Mesenchymal stem cell (in vitro differentiated cells and primary cell): Measurements from ENCODE around the gene YBX3.
A peak's percentile ranks its signal among the peaks of the same experiment; 100 is the strongest.
"Not testable (repeated sequence)": the region's sequence is repeated elsewhere in the genome, so short reads cannot be mapped to it uniquely, and the experiment has no call there.

ENCODE experiments used
- DNase-seq: peaks from one replicate; pipeline ENCODE4 v3.0.0-alpha.2; 2013
- H2AFZ ChIP-seq: one replicate; pipeline ENCODE4 v1.6.1; 2013; ENCODE audit warnings: low read depth, mild to moderate bottlenecking, control low read depth, inconsistent platforms, low read length, moderate library complexity
- H2AK5ac ChIP-seq: 2 replicates; pipeline ENCODE4 v1.6.1; 2013; ENCODE audit warnings: low read length, moderate library complexity, mild to moderate bottlenecking, inconsistent platforms; ENCODE audit not compliant: severe bottlenecking
- H2BK120ac ChIP-seq: one replicate; pipeline ENCODE4 v1.6.1; 2013; ENCODE audit warnings: low read depth, mild to moderate bottlenecking, inconsistent platforms, low read length, moderate library complexity
- H2BK12ac ChIP-seq, 2 experiments: one replicate each; pipeline ENCODE4 v1.6.1; 2013; ENCODE audit warnings: inconsistent platforms in 2 of 2, low read length in 2 of 2, mild to moderate bottlenecking in 2 of 2, moderate library complexity in 2 of 2, control low read depth in 1 of 2
- H2BK15ac ChIP-seq: one replicate; pipeline ENCODE4 v1.6.1; 2013; ENCODE audit warnings: mild to moderate bottlenecking, low read depth, inconsistent platforms; ENCODE audit not compliant: poor library complexity, severe bottlenecking
- H2BK5ac ChIP-seq: 2 replicates; pipeline ENCODE4 v1.6.1; 2013; ENCODE audit warnings: low read depth, mild to moderate bottlenecking, low read length, control low read depth, inconsistent platforms; ENCODE audit not compliant: poor library complexity, severe bottlenecking
- H3K14ac ChIP-seq, 2 experiments: one replicate each; pipeline ENCODE4 v1.6.1; 2013; ENCODE audit warnings: inconsistent platforms in 2 of 2, low read length in 2 of 2, control low read depth in 1 of 2, mild to moderate bottlenecking in 1 of 2, moderate library complexity in 1 of 2
- H3K18ac ChIP-seq, 2 experiments: one replicate each; pipeline ENCODE4 v1.6.1; 2013; ENCODE audit warnings: inconsistent platforms in 2 of 2, low read length in 2 of 2, control low read depth in 1 of 2, low read depth in 1 of 2, mild to moderate bottlenecking in 1 of 2
- H3K23ac ChIP-seq, 2 experiments: one replicate each; pipeline ENCODE4 v1.6.1; 2013; ENCODE audit warnings: inconsistent platforms in 2 of 2, low read length in 2 of 2, mild to moderate bottlenecking in 2 of 2, moderate library complexity in 2 of 2, control low read depth in 1 of 2
- H3K27ac ChIP-seq: 2 replicates; pipeline ENCODE4 v1.5.1; 2013; ENCODE audit warnings: mild to moderate bottlenecking, moderate library complexity, low read length, control low read depth, inconsistent platforms; ENCODE audit not compliant: poor library complexity, severe bottlenecking
- H3K27me3 ChIP-seq, 2 experiments: 2 replicates each; pipeline versions ENCODE4 v1.6.1 to v1.7.0; 2013; ENCODE audit warnings: low read length in 2 of 2, mild to moderate bottlenecking in 2 of 2, moderate library complexity in 2 of 2, control low read depth in 1 of 2, inconsistent platforms in 1 of 2; ENCODE audit not compliant: control insufficient read depth in 1 of 2, insufficient read depth in 1 of 2
- H3K36me3 ChIP-seq, 2 experiments: 2 replicates each; pipeline versions ENCODE4 v1.6.1 to v1.7.0; 2013; ENCODE audit warnings: low read length in 2 of 2, control low read depth in 1 of 2, inconsistent platforms in 1 of 2, low read depth in 1 of 2, mild to moderate bottlenecking in 1 of 2; ENCODE audit not compliant: insufficient read depth in 2 of 2, control insufficient read depth in 1 of 2
- H3K4ac ChIP-seq, 2 experiments: one replicate each; pipeline ENCODE4 v1.6.1; 2013; ENCODE audit warnings: inconsistent platforms in 2 of 2, low read length in 2 of 2, mild to moderate bottlenecking in 2 of 2, moderate library complexity in 2 of 2, control low read depth in 1 of 2, low read depth in 1 of 2
- H3K4me1 ChIP-seq: 2 replicates; pipeline ENCODE4 v1.6.1; 2013; ENCODE audit warnings: low read depth, low read length, control low read depth; ENCODE audit not compliant: control insufficient read depth, insufficient read depth
- H3K4me2 ChIP-seq: 2 replicates; pipeline ENCODE4 v1.6.1; 2013; ENCODE audit warnings: low read length, mild to moderate bottlenecking, inconsistent platforms; ENCODE audit not compliant: poor library complexity, severe bottlenecking
- H3K4me3 ChIP-seq, 2 experiments: 2 replicates each; pipeline versions ENCODE4 v1.5.1 to v1.7.0; 2013; ENCODE audit warnings: low read length in 2 of 2, mild to moderate bottlenecking in 2 of 2, control low read depth in 1 of 2, low read depth in 1 of 2; ENCODE audit not compliant: insufficient read depth in 1 of 2
- H3K79me1 ChIP-seq: replicated peaks from 2 replicates; pipeline ENCODE4 v1.6.1; 2013; ENCODE audit warnings: mild to moderate bottlenecking, control low read depth, low read length, inconsistent platforms; ENCODE audit not compliant: poor library complexity, severe bottlenecking
- H3K9ac ChIP-seq: 2 replicates; pipeline ENCODE4 v1.7.0; 2013; ENCODE audit warnings: mild to moderate bottlenecking, low read length, moderate library complexity
- H3K9me3 ChIP-seq: 2 replicates; pipeline ENCODE4 v1.7.0; 2013; ENCODE audit warnings: mild to moderate bottlenecking, low read length; ENCODE audit not compliant: control insufficient read depth
- H4K8ac ChIP-seq: one replicate; pipeline ENCODE4 v1.6.1; 2013; ENCODE audit warnings: inconsistent platforms, mild to moderate bottlenecking, low read length, moderate library complexity
- H4K91ac ChIP-seq: one replicate; pipeline ENCODE4 v1.6.1; 2013; ENCODE audit warnings: mild to moderate bottlenecking, low read length, inconsistent platforms
- WGBS: methylation state at CpG from one replicate; pipeline ENCODE4 v1.1.7; 2013; ENCODE audit warnings: mixed read lengths; 5-methylcytosine and 5-hydroxymethylcytosine counted together

Gene YBX3

GRCh38 chr12:10743420-10743819, 20.3 kb upstream of the YBX3 start:
- not testable (repeated sequence) for H3K36me3 ChIP-seq, H3K23ac ChIP-seq, DNase-seq, H3K4me2 ChIP-seq, H3K9me3 ChIP-seq, H3K79me1 ChIP-seq, H3K4ac ChIP-seq, H2AFZ ChIP-seq, H2BK12ac ChIP-seq, H3K9ac ChIP-seq, H2AK5ac ChIP-seq, H2BK15ac ChIP-seq, H3K14ac ChIP-seq, H4K8ac ChIP-seq, H3K4me3 ChIP-seq, H2BK120ac ChIP-seq, H3K27ac ChIP-seq, H3K18ac ChIP-seq, H3K4me1 ChIP-seq, H3K27me3 ChIP-seq, H4K91ac ChIP-seq, H2BK5ac ChIP-seq
- WGBS = 70% methylated on average over 4 of the region's 6 CpGs

- H3K14ac ChIP-seq = no peak overlapping the region
- H3K9me3 ChIP-seq = no peaks in the 10 kb centered on the region
- no peak overlapping the region for H3K23ac ChIP-seq
- H3K4me1 ChIP-seq = peaks cover 1% of the 10 kb centered on the region
- no peak overlapping the region for H3K4ac ChIP-seq
- H3K4me3 ChIP-seq = no peak overlapping the region
- no peaks in the 10 kb centered on the region for H3K36me3 ChIP-seq
- H3K79me1 ChIP-seq = no peaks in the 10 kb centered on the region
- H3K27me3 ChIP-seq = no peaks in the 10 kb centered on the region
- H3K9ac ChIP-seq = no peak overlapping the region
- no peak overlapping the region for H2BK120ac ChIP-seq
- no peak overlapping the region for H2BK5ac ChIP-seq
- no peak overlapping the region for H4K91ac ChIP-seq
- no peak overlapping the region for H2AK5ac ChIP-seq
- H4K8ac ChIP-seq = no peak overlapping the region
- DNase-seq = no peak
- no peak overlapping the region for H2BK15ac ChIP-seq
- no peak overlapping the region for H2AFZ ChIP-seq
- H2BK12ac ChIP-seq = no peak overlapping the region
- H3K27ac ChIP-seq = no peak overlapping the region
- H3K18ac ChIP-seq = no peak overlapping the region
- H3K4me2 ChIP-seq = no peak overlapping the region
Observed at GRCh38 chr12:10741845-10742244, 18.7 kb upstream of the YBX3 start.

GRCh38 chr12:10740182-10740581, 17.1 kb upstream of the YBX3 start:
- no peaks in the 10 kb centered on the region for H3K9me3 ChIP-seq
- H3K18ac ChIP-seq = no peak overlapping the region
- H2BK12ac ChIP-seq = no peak overlapping the region
- H3K79me1 ChIP-seq = no peaks in the 10 kb centered on the region
- peaks cover 1% of the 10 kb centered on the region for H3K4me1 ChIP-seq
- no peaks in the 10 kb centered on the region for H3K36me3 ChIP-seq
- H3K27me3 ChIP-seq = no peaks in the 10 kb centered on the region
- no peak overlapping the region for H2AK5ac ChIP-seq
- no peak overlapping the region for H3K4me2 ChIP-seq
- H3K14ac ChIP-seq = no peak overlapping the region
- no peak overlapping the region for H3K23ac ChIP-seq
- H4K8ac ChIP-seq = no peak overlapping the region
- H2BK120ac ChIP-seq = no peak overlapping the region
- no peak overlapping the region for H2AFZ ChIP-seq
- no peak overlapping the region for H3K9ac ChIP-seq
- no peak overlapping the region for H2BK5ac ChIP-seq
- DNase-seq = no peak
- no peak overlapping the region for H4K91ac ChIP-seq
- WGBS = 32% methylated on average over 1 of the region's 1 CpG
- H3K4ac ChIP-seq = no peak overlapping the region
- H3K4me3 ChIP-seq = no peak overlapping the region
- peak overlapping the region; percentile 40 for H2BK15ac ChIP-seq
- H3K27ac ChIP-seq = no peak overlapping the region

- no peaks in the 10 kb centered on the region for H3K36me3 ChIP-seq
- no peak overlapping the region for H4K8ac ChIP-seq
- H3K4ac ChIP-seq = no peak overlapping the region
- no peak overlapping the region for H3K9ac ChIP-seq
- H3K27ac ChIP-seq = no peak overlapping the region
- H2AK5ac ChIP-seq = no peak overlapping the region
- H2BK12ac ChIP-seq = no peak overlapping the region
- peaks cover 0 to 2% of the 10 kb centered on the region in 2 experiments for H3K27me3 ChIP-seq
- 58% methylated on average over 7 of the region's 8 CpGs for WGBS
- no peak overlapping the region for H2BK5ac ChIP-seq
- no peak overlapping the region for H3K4me2 ChIP-seq
- H2AFZ ChIP-seq = no peak overlapping the region
- H3K4me1 ChIP-seq = peaks cover 1% of the 10 kb centered on the region
- peak; percentile 58 for DNase-seq
- H3K18ac ChIP-seq = no peak overlapping the region
- no peak overlapping the region for H3K23ac ChIP-seq
- no peaks in the 10 kb centered on the region for H3K9me3 ChIP-seq
- no peak overlapping the region for H3K14ac ChIP-seq
- H2BK15ac ChIP-seq = no peak overlapping the region
- no peak overlapping the region for H2BK120ac ChIP-seq
- no peaks in the 10 kb centered on the region for H3K79me1 ChIP-seq
- no peak overlapping the region for H4K91ac ChIP-seq
- no peak overlapping the region for H3K4me3 ChIP-seq
Observed at GRCh38 chr12:10739157-10740118, 16.3 kb upstream of the YBX3 start.
